GM12891 (cell line): Measurements from ENCODE around the gene OSM.
A peak's percentile ranks its signal among the peaks of the same experiment; 100 is the strongest.

ENCODE experiments used
- DNase-seq: peaks from one replicate; pipeline ENCODE4 v3.0.0; 2011; ENCODE audit warnings: low spot score; ENCODE audit not compliant: insufficient read length
- FAIRE-seq: peaks from 2 replicates; lab custom pipeline; 2011; peaks lifted over from hg19 to GRCh38; lab: Jason Lieb, UNC
- PAX5 ChIP-seq: IDR thresholded peaks from 2 replicates; pipeline ENCODE4 v1.6.1; 2011; ENCODE audit warnings: low read length, moderate library complexity, mild to moderate bottlenecking; ENCODE audit not compliant: insufficient read depth, severe bottlenecking
- POLR2A ChIP-seq: IDR thresholded peaks from 2 replicates; pipeline ENCODE4 v1.6.1; 2011; ENCODE audit warnings: low read depth, low read length, control low read depth
- POLR2AphosphoS5 ChIP-seq: IDR thresholded peaks from 2 replicates; pipeline ENCODE4 v1.6.1; 2011; ENCODE audit warnings: low read depth, low read length, control low read depth
- POU2F2 ChIP-seq: IDR thresholded peaks from 2 replicates; pipeline ENCODE4 v1.6.1; 2011; ENCODE audit warnings: low read depth, mild to moderate bottlenecking, control low read depth, low read length, moderate library complexity
- SPI1 ChIP-seq: IDR thresholded peaks from 2 replicates; pipeline ENCODE4 v1.6.1; 2011; ENCODE audit warnings: low read depth, low read length, control low read depth
- TAF1 ChIP-seq: IDR thresholded peaks from 2 replicates; pipeline ENCODE4 v1.6.1; 2011; ENCODE audit warnings: low read depth, low read length, control low read depth

OSM gene

GRCh38 chr22:30290342-30291057 is 23.8 kb upstream of the OSM start:
- TF ChIP-seq PAX5 (no peak), POU2F2 (no peak), POLR2AphosphoS5 (no peak), TAF1 (0 out of 2 replicates have a peak, but pooled peaks have one; percentile 36)
- peak; percentile 72 for FAIRE-seq
- no peak for DNase-seq

GRCh38 chr22:30289980-30290313 is 23.3 kb upstream of the OSM start:
- FAIRE-seq (no peak), DNase-seq (no peak)
- no peak for TF ChIP-seq PAX5
- TF ChIP-seq SPI1 = no peak
- no peak for TF ChIP-seq POLR2A
- TF ChIP-seq POLR2AphosphoS5 = peak; percentile 24; the same call in 1 of the 2 replicates

DNA sequence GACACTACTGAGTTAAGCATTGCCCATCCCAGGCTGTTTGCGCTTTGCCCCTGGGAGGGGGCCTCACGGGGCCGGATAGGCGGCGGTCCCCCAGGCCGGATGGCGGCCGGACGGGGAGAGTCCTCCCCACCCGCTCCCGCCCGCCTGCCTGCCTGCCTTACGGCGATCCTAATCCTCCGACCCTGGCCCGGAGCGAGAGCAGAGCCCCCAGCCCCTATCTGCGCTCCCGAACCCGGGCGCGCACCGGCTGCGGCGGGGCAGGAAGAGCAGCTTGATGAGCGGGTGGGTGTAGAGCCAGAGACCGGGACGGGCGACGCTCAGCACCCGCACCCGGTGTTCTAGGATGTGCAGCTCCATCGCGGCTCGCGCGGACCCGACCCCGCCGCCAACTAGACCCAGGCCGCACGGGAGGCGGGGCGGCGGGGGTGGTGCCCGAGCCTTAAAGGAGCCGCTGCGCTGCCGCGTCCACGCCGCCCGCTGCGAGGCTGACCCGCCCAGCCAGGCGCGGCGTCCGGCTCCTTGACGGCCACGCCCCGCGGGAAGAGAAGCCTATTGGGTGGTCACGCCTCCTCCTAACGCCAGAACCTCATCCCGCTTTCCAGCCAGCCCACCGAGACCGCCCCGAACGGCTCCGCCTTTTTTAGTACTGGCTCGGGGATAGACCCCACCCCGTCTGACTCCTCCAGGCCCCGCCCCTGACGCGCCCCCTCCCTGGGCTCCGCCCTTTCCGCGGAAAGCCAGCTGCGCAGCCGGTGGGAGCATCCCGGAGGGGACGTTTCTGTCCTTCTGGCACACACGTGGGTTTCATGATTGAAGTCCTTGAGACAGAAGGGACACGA is 22.7 kb upstream of the OSM start, which contains the start of gene CASTOR1:
CASTOR1 (minus strand) TSS at position 365 of the 839 bp plus-strand sequence; CDS start at position 357, 8 bp downstream.
- FAIRE-seq (peak; percentile 96), DNase-seq (peak; percentile 97)
- TF ChIP-seq POLR2AphosphoS5 (no peak), SPI1 (no peak), PAX5 (no peak), TAF1 (no peak), POLR2A (no peak), POU2F2 (no peak)

GRCh38 chr22:30288419-30289140 is 21.9 kb upstream of the OSM start:
- FAIRE-seq (no peak), DNase-seq (no peak)
- TF ChIP-seq POU2F2 (no peak), TAF1 (no peak), POLR2A (no peak), POLR2AphosphoS5 (no peak), PAX5 (no peak), SPI1 (no peak)

- TF ChIP-seq PAX5 (no peak), POU2F2 (0 out of 2 replicates have a peak, but pooled peaks have one; percentile 28), SPI1 (peak; percentile 78)
- peak; percentile 96 for FAIRE-seq
Observed at GRCh38 chr22:30287648-30288418, 21.2 kb upstream of the OSM start.

DNA sequence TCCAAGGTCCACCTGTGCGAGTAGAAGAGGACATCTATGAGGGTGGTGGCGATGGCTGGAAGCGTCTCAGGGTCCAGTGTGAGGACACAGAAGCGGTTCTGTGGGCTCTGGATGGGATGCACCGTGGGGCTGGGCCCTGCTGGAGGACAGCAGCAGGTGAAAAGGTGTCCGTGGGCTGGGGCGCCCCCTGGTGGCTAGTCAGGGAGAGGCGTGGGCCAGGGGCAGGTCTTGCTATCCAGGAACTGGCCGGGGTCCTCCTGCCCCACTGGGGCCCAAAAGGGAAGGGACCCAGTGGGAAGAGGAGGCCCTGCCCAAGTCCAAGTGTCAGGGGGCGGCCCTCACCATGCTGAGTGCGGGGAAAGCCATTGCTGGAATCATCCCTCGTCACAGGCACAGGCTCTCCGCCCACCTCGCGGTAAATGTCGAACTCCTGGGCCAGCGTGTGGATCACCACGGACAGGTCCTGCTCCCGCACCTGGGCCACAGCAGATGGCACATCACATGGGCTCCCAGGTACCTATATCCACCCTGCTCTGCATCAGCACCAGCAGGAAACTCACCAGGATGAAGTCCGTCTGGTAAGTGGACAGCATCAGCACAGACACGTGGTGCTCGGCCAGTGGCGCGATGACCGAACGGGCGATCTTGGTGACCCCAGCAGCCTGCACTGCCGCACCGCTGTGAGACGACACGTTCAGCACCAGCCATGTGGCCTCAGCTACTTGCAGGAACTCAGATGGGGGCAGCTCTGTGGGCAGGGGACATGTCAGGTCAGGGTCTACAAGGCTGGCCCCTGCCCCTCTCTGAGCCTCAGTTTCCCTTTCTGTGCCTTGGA is 20.4 kb upstream of the OSM start:
- peak; percentile 78 for FAIRE-seq
- DNase-seq = peak; percentile 80
- no peak for TF ChIP-seq POLR2AphosphoS5
- no peak for TF ChIP-seq PAX5
- no peak for TF ChIP-seq POLR2A
- TF ChIP-seq SPI1 = no peak
- TF ChIP-seq TAF1 = no peak
- TF ChIP-seq POU2F2 = no peak

More at GRCh38 chr22:30287648-30288418, 21.2 kb upstream of the OSM start:
- DNase-seq = peak; percentile 71

DNA sequence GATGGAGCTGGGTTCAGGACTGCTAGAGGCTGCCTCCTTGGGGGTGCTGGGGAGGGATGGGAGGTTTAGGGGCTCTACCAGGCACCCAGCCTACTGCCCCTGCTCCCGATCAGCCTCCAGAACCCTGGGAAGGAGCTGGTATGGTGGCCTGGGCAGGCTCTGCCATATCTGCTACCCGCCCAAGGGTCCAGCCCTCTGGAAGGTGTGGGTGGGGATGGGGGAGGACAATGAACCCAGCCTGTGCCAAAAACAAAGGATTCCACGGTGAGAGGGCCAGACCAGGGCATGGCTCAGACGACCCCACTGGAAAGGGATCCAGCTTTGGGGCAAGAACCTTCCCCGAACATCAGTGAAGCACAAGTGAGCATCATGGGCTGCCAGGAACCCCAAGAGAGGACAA is 19.7 kb upstream of the OSM start:
- no peak for DNase-seq
- TF ChIP-seq PAX5 (no peak), POLR2A (no peak), SPI1 (no peak), TAF1 (no peak)
- FAIRE-seq = no peak

DNA sequence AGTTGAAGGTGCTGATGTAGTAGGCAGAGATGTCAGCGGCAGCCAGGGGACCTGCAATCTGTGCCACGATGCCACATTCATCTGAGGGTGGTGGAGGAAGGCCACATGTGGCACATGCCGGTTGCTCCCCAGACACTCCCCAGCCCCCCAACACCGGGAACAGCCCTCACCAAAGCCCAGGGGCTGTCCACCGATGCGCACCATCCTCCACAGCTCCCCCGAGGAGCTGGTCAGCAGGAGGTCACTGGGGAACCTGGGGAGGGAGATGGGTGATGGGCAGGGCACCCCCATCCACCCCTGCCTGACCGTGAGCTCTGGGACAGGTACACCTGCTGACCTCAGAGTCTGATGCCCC is 19.2 kb upstream of the OSM start:
- DNase-seq (no peak), FAIRE-seq (no peak)

More for the DNA sequence above, 19.2 kb upstream of the OSM start:
- no peak for TF ChIP-seq POLR2AphosphoS5
- TF ChIP-seq POU2F2 = no peak
